Measurements from ENCODE around the gene KASH5.

Gene KASH5

DNA sequence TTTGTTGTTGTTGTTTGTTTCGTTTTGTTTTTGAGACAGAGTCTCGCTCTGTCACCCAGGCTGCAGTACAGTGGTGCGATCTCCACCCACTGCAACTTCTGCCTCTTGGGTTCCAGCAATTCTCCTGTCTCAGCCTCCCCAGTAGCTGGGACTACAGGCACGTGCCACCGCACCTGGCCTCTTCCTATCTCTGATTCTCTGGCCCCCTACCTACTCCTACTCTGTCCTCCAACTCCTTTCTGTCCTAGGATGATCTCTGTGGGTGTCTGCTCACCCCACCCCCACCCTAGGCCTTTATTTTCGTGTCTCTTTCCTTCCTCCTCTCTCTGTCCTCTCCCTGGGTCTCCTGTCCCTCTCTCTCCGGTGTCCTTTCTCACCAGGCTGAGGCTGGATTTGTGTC lies 62.4 kb downstream of the KASH5 start:
- DNase-seq (ENCODE audit: low read depth), result no peak
- TF ChIP-seq, protein P1, sequence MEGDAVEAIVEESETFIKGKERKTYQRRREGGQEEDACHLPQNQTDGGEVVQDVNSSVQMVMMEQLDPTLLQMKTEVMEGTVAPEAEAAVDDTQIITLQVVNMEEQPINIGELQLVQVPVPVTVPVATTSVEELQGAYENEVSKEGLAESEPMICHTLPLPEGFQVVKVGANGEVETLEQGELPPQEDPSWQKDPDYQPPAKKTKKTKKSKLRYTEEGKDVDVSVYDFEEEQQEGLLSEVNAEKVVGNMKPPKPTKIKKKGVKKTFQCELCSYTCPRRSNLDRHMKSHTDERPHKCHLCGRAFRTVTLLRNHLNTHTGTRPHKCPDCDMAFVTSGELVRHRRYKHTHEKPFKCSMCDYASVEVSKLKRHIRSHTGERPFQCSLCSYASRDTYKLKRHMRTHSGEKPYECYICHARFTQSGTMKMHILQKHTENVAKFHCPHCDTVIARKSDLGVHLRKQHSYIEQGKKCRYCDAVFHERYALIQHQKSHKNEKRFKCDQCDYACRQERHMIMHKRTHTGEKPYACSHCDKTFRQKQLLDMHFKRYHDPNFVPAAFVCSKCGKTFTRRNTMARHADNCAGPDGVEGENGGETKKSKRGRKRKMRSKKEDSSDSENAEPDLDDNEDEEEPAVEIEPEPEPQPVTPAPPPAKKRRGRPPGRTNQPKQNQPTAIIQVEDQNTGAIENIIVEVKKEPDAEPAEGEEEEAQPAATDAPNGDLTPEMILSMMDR (conservative IDR thresholded peaks at IDR 0.05; ENCODE audit: low read depth, low read length), result no peak
- peak overlapping the region; percentile 78 for H3K4me3 ChIP-seq (ENCODE audit: low read length)

GRCh38 chr19:49451430-49452181 lies 63.6 kb downstream of the KASH5 start, which contains the start of gene PIH1D1:
Gene PIH1D1 (minus strand): TSS chr19:49451814. CDS start chr19:49451574, 240 bp downstream.
- peak; percentile 98 for DNase-seq (ENCODE audit: low read depth)
- TF ChIP-seq, protein P1 (conservative IDR thresholded peaks at IDR 0.05; ENCODE audit: low read depth, low read length), result peak; percentile 19

GRCh38 chr19:49453013-49453756 lies 65.1 kb downstream of the KASH5 start, which contains the start of gene ALDH16A1:
Gene ALDH16A1 (plus strand): TSS chr19:49453225. CDS start chr19:49453332, 107 bp downstream.
- TF ChIP-seq, protein P1 (conservative IDR thresholded peaks at IDR 0.05; ENCODE audit: low read depth, low read length), result no peak
- DNase-seq (ENCODE audit: low read depth), result peak; percentile 88
- H3K4me3 ChIP-seq (ENCODE audit: low read length), result peak within 1 kb of the TSS; percentile 81

More at GRCh38 chr19:49451430-49452181, 63.6 kb downstream of the KASH5 start, which contains the start of gene PIH1D1:
- H3K4me3 ChIP-seq (ENCODE audit: low read length), result peak within 1 kb of the TSS; percentile 81

DNA sequence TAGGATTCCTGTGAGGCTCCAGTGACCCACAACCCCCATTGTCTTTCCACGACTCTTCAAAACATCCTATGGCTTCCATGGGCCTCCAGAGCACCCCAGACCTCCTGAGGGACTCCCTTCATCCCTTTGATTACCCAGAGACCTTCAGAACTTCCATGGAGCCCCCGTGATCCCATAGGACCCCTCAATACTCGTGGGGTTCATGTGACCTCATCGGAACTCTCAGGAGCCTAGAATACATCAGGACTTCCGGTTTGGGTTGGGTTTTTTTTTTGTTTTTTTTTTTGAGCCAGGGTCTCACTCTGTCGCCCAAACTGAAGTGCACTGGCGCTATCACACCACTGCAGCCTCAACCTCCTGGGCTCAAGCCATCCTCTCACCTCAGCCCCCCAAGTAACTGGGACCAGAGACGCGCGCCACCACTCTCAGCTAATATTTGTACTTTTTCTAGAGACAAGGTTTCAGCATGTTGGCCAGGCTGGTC lies 65.8 kb downstream of the KASH5 start:
- no peak for DNase-seq (ENCODE audit: low read depth)
- H3K4me3 ChIP-seq (ENCODE audit: low read length), result peak overlapping the region; percentile 81
- TF ChIP-seq, protein P1 (conservative IDR thresholded peaks at IDR 0.05; ENCODE audit: low read depth, low read length), result no peak

- no peak for DNase-seq (ENCODE audit: low read depth)
- no peak overlapping the region for H3K4me3 ChIP-seq (ENCODE audit: low read length)
- TF ChIP-seq, protein P1 (conservative IDR thresholded peaks at IDR 0.05; ENCODE audit: low read depth, low read length), result no peak
These were observed 67.7 kb downstream of the KASH5 start for GRCh38 chr19:49455773-49456172.

- DNase-seq (ENCODE audit: low read depth), result no peak
- H3K4me3 ChIP-seq (ENCODE audit: low read length), result no peak overlapping the region
- TF ChIP-seq, protein P1 (conservative IDR thresholded peaks at IDR 0.05; ENCODE audit: low read depth, low read length), result no peak
These were observed 68.3 kb downstream of the KASH5 start for GRCh38 chr19:49456326-49456725.

Data from retinal pigment epithelial cell (primary cell).